GM18508 (cell line): ENCODE results near the gene AEBP2.
"Not testable (repeated sequence)": the region's sequence is repeated elsewhere in the genome, so short reads cannot be mapped to it uniquely, and the experiment has no call there.

Experiments used
- ATAC-seq: cut with Tn5 transposase; IDR thresholded peaks from one replicate; pipeline ENCODE4 v1.9.1; 2021; ENCODE audit warnings: moderate number of reproducible peaks; ENCODE audit not compliant: insufficient read depth, unreplicated experiment

Gene AEBP2

DNA sequence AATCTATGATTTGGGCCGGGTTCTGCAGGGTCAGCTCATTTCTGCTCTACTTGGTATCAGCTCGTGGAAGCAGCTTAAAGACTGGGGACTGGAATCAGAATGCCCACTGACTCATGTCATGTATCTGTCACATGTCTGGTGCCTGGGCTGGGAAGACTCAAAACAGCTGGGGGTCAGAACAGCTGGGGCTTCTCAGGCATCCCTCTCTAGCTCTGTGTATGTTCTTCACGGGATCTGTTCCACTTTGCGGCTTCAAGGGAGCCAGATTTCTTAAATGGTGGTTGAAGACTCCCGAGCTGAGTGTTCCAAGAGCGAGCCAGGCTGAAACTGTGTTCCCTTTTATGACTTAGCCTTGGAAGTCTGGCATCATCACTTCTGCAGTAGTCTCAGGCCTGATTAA, 11.9 kb downstream of the AEBP2 start:
- no peak for ATAC-seq

DNA sequence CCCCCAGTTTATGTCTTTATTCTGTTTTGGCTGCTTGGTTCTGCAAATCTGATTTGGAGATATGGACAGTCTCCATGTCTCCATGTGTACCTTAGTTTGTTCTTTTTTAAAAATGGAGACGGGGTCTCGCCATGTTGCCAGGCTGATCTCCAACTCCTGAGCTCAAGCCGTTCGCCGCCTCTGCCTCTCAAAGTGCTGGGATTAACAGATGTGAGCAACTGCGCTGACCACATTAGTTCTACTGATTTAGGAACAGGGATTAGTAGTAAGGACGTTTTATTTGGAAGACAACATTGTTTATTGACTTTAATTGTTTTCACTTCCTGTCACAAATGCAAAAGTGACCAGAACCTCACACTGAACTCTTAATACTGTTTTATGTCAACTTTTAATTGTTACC, 14.7 kb downstream of the AEBP2 start:
- ATAC-seq, result no peak

DNA sequence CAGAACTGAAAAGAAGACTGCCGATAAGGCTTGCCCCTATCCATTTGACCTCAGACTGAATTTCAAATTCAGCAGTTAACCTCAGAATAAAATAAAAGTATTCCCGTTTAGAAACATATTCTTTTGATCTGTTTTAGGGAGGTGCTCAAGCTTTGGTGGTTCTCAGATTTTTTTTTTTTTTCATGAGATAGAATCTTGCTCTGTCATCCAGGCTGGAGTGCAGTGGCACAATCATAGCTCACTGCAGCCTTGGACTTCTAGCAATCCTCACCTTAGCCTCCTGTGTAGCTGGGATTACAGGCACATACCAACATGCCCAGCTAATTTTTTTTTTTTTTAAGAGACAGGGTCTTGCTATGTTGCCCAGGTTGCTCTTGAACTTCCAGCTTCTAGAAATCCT, 15.5 kb downstream of the AEBP2 start:
- ATAC-seq, result no peak

DNA sequence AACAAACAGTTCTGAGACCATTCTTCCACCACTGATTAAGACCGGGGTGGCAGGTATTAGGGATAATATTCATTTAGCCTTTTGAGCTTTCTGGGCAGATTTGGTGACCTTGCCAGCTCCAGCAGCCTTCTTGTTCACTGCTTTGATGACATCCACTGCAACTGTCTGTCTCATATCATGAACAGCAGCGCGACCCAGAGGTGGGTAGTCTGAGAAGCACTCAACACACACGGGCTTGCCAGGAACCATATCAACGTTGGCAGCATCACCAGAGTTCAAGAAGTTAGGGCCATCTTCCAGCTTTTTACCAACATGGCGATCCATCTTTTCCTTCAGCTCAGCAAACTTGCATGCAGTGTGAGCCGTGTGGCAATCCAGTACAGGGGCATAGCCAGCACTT, 16.9 kb downstream of the AEBP2 start:
- ATAC-seq, result no peak

DNA sequence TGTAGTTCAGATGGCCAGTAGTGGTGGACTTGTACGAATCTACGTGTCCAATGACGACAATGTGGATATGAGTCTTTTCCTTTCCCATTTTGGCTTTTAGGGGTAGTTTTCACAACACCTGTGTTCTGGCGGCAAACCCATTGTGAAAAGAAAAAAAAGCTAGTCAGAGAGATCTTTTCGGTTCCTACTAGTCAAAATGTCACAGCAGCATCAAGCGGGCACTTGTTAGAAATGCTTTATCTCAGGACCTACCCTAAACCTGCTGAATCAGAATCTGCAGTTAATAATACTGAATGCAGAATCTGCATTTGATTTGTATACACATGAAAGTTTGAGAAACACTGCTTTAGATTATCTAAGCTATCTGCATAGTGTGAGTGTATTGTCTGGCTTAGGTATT, 18.3 kb downstream of the AEBP2 start:
- no peak for ATAC-seq

DNA sequence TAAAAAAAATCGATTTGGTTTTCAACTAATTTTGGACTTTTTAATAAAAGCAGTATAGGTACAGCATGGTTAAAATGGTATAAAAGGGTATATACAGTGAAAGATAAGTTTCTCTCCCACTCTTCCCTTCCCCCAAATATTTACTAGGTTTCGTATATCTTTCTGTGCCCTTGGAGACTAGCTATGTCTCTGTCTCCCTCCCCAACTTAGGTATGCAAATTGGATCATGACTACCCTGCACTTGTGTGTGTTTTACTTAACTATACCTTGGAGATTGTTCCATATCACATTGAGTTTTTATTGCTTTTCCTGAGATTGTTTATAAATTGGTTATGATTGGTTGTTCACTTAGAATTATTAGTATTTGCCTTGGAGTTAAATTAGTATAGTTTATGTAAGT, 19.4 kb downstream of the AEBP2 start:
- no peak for ATAC-seq

DNA sequence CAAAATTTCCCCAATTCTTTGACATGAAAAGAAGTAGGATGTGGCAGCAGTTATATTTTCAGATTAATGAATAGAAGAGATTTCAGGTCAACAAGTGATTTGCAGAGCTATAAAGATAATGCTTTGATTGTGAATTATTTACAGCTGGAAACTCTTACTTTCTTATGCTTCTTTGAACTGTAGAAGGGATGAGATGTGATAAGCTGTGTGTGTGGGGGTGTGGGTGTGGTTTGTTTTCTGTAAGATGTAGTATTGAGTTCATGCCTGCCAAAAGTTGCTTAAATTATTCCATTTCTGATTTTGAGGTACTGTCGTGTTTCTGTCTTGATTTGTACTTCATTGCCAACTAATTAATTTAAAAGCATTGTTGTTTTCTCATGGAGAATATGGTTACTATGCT, 22.7 kb downstream of the AEBP2 start:
- ATAC-seq, result no peak

DNA sequence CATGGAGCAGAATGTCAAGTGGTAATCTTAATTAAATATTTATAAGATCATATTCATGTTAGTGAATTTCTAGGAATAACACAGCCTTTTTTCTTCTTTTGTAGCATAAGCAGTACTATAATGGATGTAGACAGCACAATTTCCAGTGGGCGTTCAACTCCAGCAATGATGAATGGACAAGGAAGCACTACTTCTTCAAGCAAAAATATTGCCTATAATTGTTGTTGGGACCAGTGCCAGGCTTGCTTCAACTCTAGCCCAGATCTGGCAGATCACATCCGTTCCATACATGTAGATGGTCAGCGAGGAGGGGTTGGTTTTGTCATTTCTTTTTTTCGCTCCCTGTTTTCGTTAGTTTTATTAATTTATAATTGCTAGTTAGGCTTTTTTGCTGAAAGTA, 23.1 kb downstream of the AEBP2 start:
- ATAC-seq, result no peak

DNA sequence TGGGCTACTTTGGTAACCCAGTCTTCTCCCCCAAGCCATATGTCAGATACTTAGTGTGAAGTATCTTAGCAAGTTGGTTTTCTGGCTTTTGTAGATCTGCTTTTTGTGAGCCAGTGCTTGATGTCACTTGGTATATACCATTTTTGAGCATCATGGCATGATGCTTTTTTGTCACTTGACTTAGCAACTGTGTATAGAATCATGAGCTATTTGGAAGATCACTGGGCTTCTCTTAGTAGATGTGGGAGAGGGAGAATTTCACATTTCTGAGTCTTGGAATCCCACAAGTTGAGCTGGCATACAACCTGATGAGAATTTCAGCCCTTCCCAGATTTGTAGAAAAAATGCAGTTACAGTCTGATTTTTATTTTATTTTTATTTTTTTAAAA, 24.9 kb downstream of the AEBP2 start:
- no peak for ATAC-seq

DNA sequence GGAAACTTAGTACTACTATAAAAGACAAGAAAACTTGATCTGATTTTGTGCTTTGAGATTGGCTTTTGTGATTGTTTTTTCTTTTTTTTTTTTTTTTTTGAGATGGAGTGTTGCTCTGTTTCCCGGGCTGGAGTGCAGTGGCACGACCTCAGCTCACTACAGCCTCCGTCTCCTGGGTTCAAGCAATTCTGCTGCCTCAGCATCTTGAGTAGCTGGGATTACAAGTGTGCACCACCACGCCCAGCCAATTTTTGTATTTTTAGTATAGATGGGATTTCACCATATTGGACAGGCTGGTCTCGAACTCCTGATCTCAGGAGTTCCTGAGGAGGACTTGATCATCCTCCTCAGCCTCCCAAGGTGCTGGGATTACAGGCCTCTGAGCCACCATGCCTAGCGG, 26.4 kb downstream of the AEBP2 start:
- ATAC-seq, result no peak

DNA sequence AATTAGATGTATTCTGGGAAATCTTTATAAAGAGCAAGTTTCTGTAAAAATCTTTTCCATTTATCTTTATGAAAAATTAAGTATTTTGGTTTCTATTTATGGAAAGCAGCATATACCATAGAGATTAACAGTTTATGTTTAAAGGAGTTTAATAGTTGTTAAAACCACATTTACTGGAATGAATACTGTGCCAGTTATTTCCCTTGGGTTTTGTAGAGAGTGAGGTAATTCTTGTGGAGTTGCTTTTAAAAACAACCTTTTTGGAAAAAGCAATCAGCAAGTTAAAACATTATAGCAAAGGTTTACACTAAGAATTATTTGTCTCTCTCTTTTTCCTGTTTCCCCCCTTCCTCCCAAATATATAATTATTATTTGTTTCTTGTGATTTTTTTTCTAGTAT, 34.9 kb downstream of the AEBP2 start:
- no peak for ATAC-seq

DNA sequence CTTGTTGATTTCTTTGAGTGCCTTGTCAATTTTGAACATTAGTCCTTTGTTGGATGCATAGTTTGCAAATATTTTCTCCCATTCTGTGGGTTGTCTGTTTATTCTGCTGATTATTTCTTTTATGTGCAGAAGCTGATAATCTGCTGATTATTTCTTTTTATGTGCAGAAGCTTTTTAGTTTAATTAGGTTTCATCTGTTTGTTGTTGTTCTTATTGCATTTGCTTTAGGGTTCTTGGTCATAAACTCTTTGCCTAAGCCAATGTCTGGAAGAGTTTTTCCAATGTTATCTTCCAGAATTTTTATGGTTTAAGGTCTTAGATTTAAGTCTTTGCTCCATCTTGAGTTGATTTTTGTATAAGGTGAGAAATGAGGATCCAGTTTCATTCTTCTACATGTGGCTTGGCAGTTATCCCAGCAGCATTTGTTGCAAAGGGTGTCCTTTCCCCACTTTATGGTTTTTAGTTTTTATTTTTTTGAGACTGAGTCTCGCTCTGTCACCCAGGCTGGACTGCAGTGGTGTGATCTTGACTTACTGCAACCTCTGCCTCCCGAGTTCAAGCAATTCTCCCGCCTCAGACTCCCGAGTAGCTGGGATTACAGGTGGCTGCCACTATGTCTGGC, 36.7 kb downstream of the AEBP2 start:
- not testable (repeated sequence) for ATAC-seq

DNA sequence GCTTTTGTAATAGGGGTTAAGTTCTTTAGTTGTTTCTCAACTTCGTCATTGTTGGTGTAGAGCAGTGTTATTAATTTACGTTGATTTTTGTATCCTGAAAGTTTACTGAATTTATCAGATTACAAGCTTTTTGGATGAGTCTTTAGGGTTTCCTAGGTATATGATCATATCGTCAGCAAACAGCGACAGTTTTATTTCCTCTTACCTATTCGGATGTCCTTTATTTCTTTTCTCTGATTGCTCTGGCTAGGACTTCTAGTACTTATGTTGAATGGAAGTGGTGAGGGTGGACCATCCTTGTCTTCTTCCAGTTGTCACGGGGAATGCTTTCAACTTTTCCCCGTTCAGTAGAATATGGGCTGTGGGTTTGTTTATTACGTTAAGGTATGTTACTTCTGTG, 37.8 kb downstream of the AEBP2 start:
- ATAC-seq, result no peak

DNA sequence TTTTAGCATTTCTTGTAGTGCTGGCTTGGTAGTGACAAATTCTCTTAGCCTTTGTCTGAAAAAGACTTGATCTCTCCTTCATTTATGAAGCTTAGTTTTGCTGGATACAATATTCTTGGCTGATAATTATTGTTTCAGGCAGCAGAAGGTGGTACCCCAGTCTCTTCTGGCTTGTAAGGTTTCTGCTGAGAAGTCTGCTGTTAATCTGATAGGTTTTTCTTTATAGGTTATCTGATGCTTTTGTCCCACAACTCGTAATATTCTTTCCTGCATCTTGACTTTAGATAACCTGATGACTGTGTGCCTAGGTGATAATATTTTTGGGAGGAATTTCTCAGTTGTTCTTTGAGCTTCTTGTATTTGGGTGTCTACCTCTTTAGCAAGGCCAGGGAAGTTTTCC, 41.2 kb downstream of the AEBP2 start:
- no peak for ATAC-seq

DNA sequence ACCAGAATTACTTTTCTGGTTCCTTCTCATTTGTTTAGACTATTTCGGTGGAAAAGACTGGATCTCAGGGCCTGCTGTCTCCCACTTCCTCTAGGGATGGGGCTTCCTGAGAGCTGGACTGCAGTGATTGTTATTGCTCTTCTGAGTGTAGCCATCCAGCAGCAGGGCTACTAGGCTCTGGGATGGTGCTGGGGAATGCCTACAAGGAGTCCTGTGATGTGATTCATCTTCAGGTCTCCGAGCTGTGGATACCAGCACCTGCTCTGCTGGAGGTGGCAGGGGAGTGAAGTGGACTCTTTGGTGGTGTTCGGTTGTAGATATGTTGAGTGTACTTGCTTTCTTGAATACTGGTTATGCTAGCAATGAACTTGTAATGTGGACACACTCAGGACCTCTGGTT, 42.7 kb downstream of the AEBP2 start:
- no peak for ATAC-seq

DNA sequence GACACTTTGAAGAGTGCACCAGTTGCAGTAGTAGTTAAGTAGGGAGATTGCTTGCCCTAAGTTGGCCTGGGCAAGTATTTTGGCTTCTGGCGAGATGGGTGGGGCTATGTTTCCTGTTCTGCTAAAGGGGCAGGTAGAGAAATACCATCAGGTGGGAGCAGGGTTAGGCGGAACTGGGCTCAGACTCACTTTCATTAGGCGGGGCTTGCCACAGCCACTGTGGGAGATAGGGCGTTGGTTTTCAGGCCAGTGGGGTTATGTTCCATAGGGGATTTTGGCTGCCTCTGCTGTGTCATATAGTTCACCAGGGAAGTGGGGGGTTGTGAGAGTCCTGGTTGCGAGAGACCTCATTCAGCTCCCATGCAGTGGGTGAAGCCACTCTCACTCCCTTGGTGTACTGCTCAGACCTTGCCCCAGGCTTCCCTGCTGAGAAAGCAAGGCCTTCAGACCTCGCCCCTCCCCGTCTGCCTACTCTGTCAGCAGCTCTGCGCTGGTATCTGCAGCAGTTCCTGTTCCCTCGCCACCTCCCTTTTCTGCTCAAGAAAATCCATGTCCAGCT, 43.3 kb downstream of the AEBP2 start:
- ATAC-seq, result peak; percentile 89

DNA sequence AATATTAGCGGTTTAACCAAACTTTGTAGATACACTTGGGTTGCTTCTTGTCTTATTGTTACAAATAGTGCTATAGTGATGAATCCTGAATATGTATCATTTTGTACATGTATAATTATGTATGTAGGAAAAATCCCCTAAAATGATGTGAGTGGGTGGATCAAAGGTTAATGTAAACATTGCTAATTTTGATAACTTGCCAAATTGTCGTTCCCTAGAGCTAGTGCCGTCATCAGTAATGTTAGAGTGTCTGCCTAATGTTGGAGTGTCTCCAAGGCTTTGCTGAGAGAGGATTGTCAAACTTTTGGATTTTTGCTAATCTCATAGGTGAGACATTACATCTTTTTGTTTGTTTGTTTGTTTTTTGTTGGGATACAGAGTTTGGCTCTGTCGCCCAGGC, 44.4 kb downstream of the AEBP2 start:
- ATAC-seq, result no peak

DNA sequence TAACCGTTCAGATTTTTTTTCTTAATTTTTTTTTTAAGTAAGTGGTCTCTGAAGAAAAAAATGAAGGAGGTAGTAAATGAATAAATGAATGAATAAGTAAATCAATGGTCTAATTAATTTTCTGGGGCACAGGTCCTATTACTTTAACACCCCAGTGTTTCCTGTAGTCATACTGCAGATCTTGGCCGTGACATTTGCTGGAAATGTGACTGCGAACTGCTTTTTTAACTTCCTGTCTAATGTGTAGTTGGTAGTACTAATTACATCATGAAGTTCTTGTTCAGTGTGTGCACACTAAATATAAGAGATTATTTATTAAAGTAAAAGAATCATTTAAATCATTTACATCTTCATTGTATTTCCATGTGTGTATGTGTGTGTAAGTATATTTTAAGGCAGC, 45.4 kb downstream of the AEBP2 start:
- no peak for ATAC-seq

DNA sequence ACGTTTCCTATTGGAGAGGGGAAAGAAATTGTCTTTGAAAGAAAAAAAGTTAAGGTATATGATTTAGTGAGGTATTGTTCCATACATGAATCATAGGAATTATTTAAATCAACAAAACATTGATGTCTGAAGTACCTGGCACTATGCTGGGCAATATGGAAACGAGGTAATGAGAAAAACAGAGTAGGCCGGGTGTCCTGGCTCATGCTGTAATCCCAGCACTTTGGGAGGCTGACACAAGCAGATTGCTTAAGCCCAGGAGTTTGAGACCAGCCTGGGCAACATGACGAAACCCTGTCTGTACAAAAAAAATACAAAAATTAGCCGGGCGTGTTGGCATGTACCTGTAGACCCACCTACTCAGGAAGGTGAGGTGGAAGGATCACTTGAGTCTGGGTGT, 45.9 kb downstream of the AEBP2 start:
- ATAC-seq, result no peak

DNA sequence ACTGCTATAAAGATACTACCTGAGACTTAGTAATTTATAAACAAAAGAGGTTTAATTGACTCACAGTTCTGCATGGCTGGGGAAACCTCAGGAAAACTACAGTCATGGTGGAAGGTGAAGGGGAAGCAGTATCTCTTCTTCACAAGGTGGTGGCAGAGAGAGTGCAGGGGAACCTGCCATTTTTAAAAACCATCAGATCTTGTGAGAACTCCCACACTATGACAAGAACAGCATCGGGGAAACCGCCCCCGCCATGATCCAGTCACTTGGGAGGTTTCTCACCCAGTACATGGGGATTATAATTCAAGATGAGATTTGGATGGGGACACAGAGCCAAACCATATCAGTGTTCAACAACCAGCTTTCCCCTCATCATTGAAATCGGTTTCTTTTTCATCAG, 49.9 kb downstream of the AEBP2 start:
- ATAC-seq, result no peak

DNA sequence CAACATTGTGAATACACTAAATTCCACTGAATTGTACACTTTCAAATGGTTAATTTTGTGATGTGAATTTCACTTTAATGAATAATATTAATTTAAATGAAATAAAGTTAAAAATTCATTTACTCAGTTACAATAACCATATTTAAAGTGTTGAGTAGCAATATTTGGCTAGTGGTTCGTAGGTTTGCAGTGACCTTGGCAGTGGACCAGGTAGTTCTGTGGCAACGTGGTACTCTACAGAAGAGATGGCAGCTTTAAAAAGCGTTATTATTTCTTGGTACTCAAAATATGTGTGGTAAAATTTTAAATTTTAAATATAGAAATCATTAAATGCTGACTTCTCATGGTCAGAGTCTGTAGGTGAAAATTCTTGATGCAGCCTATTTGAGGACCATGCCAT, 51.6 kb downstream of the AEBP2 start:
- ATAC-seq, result no peak

DNA sequence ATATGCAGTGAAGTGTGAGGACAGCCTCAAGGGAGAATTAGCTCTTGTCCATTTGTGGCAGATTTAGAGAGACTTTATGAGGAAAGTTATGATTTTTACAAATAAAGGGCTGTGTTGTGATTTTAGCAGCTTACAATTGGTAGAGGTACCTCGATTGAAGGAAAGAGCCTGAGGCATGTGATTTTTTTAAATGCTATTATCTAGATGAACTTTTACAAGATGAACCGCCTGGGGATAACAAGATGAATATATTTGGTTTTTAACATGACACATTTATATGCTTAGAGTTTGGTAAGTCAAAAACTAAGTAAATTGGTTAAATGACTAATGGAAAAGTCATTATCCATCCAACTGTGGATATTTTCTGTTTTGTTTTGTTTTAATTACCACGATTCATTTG, 52.6 kb downstream of the AEBP2 start:
- ATAC-seq, result no peak
